HCT116 (cell line): ENCODE results near the gene GPC5. TPM values are rescaled to one million over a fixed set of nuclear protein-coding genes. Genes with fewer than 3 reads are reported as not detected.

Experiments used
- ATAC-seq: fragments of 200-7000 bp; cut with Tn5 transposase; 2 replicates; pipeline ENCODE4 v1.9.1; 2020; ENCODE audit warnings: mild to moderate bottlenecking, moderate library complexity
- BruUV-seq: library from RNA; stranded (reverse); fragments of 400-500 nt; replicated peaks from 2 replicates; lab custom pipeline; 2021; lab: Mats Ljungman, UMichigan
- CTCF ChIA-PET: fragments of 300-600 bp; sonication (Branson Sonifier 250); formaldehyde crosslinking; loops from one replicate; lab custom pipeline; 2021; ENCODE audit warnings: antibody characterized with exemption; lab: Charles Lee
- POLR2A ChIA-PET: fragments of 300-600, 350-600 bp; sonication (Branson Sonifier 250); formaldehyde crosslinking; loops from one replicate; lab custom pipeline; 2021; ENCODE audit warnings: antibody characterized with exemption; lab: Charles Lee
- RAD21 ChIA-PET, 2 experiments: fragments of 300-600 bp; sonication (Branson Sonifier 250); formaldehyde crosslinking; loops; one replicate each; lab custom pipeline; 2023; ENCODE audit warnings: low total read pairs in 2 of 2; ENCODE audit not compliant: uncharacterized antibody in 2 of 2, unreplicated experiment in 2 of 2, low non-redundant PET in 1 of 2; lab: Charles Lee
- DNase-seq: peaks from one replicate; pipeline ENCODE4 v3.0.0-alpha.2; 2010; ENCODE audit warnings: low read depth, low spot score
- H2AFZ ChIP-seq: fragments of 200-600 bp; shearing (Covaris generic), sonication (generic); 2 replicates; pipeline ENCODE4 v1.6.1; 2017; ENCODE audit warnings: low read depth, mixed run types, mixed read lengths, antibody characterized with exemption, low read length; ENCODE audit not compliant: poor library complexity, severe bottlenecking
- H3K27ac ChIP-seq: 2 replicates; pipeline ENCODE4 v1.5.1; 2012; ENCODE audit warnings: low read depth, low read length
- H3K27me3 ChIP-seq: fragments of 200-600 bp; sonication (generic); 2 replicates; pipeline ENCODE4 v1.6.1; 2016; ENCODE audit warnings: mixed run types, low read length, mixed read lengths; ENCODE audit not compliant: insufficient read depth
- H3K36me3 ChIP-seq, 2 experiments: fragments of 200-500 bp in 1 of 2; fragments of 200-600 bp in 1 of 2; sonication (Bioruptor generic) in 1 of 2; sonication (generic) in 1 of 2; 2 replicates each; pipeline versions ENCODE4 v1.5.1 to v1.6.1; 2014 to 2016; ENCODE audit warnings: low read length in 2 of 2, inconsistent platforms in 1 of 2, mixed read lengths in 1 of 2, mixed run types in 1 of 2; ENCODE audit not compliant: insufficient read depth in 2 of 2, control insufficient read depth in 1 of 2
- H3K4me1 ChIP-seq, 2 experiments: fragments of 200-600 bp in 1 of 2; sonication (generic) in 1 of 2; 2 replicates each; pipeline versions ENCODE4 v1.5.1 to v1.6.1; 2012 to 2017; ENCODE audit warnings: low read length in 2 of 2, inconsistent platforms in 1 of 2, mild to moderate bottlenecking in 1 of 2, mixed read lengths in 1 of 2, mixed run types in 1 of 2, moderate library complexity in 1 of 2; ENCODE audit not compliant: insufficient read depth in 2 of 2, control insufficient read depth in 1 of 2
- H3K4me2 ChIP-seq: fragments of 200-600 bp; sonication (generic); 2 replicates; pipeline ENCODE4 v1.6.1; 2017; ENCODE audit warnings: mixed run types, low read length, mixed read lengths
- H3K4me3 ChIP-seq, 2 experiments: fragments of 200-600 bp in 1 of 2; sonication (generic) in 1 of 2; replicated peaks in 1 of 2; 2 replicates each; pipeline ENCODE4 v1.5.1; 2011 to 2016; ENCODE audit warnings: low read length in 2 of 2, control low read depth in 1 of 2, low read depth in 1 of 2, mild to moderate bottlenecking in 1 of 2, mixed read lengths in 1 of 2, mixed run types in 1 of 2
- H3K79me2 ChIP-seq: fragments of 200-600 bp; sonication (generic); 2 replicates; pipeline ENCODE4 v1.6.1; 2017; ENCODE audit warnings: mild to moderate bottlenecking, mixed run types, low read length, moderate library complexity, mixed read lengths; ENCODE audit not compliant: insufficient read depth
- H3K9ac ChIP-seq: fragments of 200-600 bp; sonication (generic); 2 replicates; pipeline ENCODE4 v1.6.1; 2016; ENCODE audit warnings: low read length, mixed read lengths
- H3K9me2 ChIP-seq: fragments of 200-600 bp; sonication (generic), shearing (Covaris generic); 2 replicates; pipeline ENCODE4 v1.6.1; 2017; ENCODE audit warnings: mixed run types, mild to moderate bottlenecking, moderate library complexity; ENCODE audit not compliant: insufficient read depth
- H3K9me3 ChIP-seq, 2 experiments: fragments of 200-500 bp in 1 of 2; fragments of 200-600 bp in 1 of 2; sonication (Bioruptor generic) in 1 of 2; sonication (generic) in 1 of 2; 2 replicates each; pipeline ENCODE4 v1.6.1; 2014 to 2017; ENCODE audit warnings: low read length in 2 of 2, mixed read lengths in 2 of 2, inconsistent platforms in 1 of 2, low read depth in 1 of 2, mild to moderate bottlenecking in 1 of 2, mixed run types in 1 of 2, moderate library complexity in 1 of 2; ENCODE audit not compliant: control insufficient read depth in 1 of 2, insufficient read depth in 1 of 2
- H4K20me1 ChIP-seq: fragments of 200-600 bp; sonication (generic), shearing (Covaris generic); 2 replicates; pipeline ENCODE4 v1.6.1; 2017; ENCODE audit warnings: mixed run types, mild to moderate bottlenecking, moderate library complexity; ENCODE audit not compliant: insufficient read depth
- CBX3 ChIP-seq: IDR thresholded peaks from 2 replicates; pipeline ENCODE4 v1.6.1; 2012; ENCODE audit warnings: low read depth
- CEBPB ChIP-seq: IDR thresholded peaks from 2 replicates; pipeline ENCODE4 v1.6.1; 2012; ENCODE audit warnings: low read depth
- EGR1 ChIP-seq: IDR thresholded peaks from 2 replicates; pipeline ENCODE4 v1.6.1; 2012; ENCODE audit warnings: low read depth
- EZH2 ChIP-seq: fragments of 200-600 bp; sonication (generic); IDR thresholded peaks from 2 replicates; pipeline ENCODE4 v1.6.1; 2017; ENCODE audit warnings: antibody characterized with exemption, mixed run types
- EZH2phosphoT487 ChIP-seq: fragments of 200-600 bp; IDR thresholded peaks from 2 replicates; pipeline ENCODE4 v1.6.1; 2018; ENCODE audit warnings: antibody characterized with exemption, borderline replicate concordance
- FOSL1 ChIP-seq: IDR thresholded peaks from 2 replicates; pipeline ENCODE4 v1.6.1; 2012; ENCODE audit warnings: low read depth
- JUND ChIP-seq: IDR thresholded peaks from 2 replicates; pipeline ENCODE4 v1.6.1; 2012
- MAX ChIP-seq: IDR thresholded peaks from 2 replicates; pipeline ENCODE4 v1.6.1; 2012
- POLR2A ChIP-seq: IDR thresholded peaks from 2 replicates; pipeline ENCODE4 v1.7.0; 2011; ENCODE audit warnings: borderline replicate concordance; ENCODE audit not compliant: insufficient read depth, insufficient read length; ENCODE audit errors: extremely low read depth
- POLR2AphosphoS5 ChIP-seq: IDR thresholded peaks from 2 replicates; pipeline ENCODE4 v1.6.1; 2011; ENCODE audit warnings: mild to moderate bottlenecking, low read depth, low read length, moderate library complexity
- RAD21 ChIP-seq: IDR thresholded peaks from 2 replicates; pipeline ENCODE4 v1.6.1; 2012; ENCODE audit warnings: low read depth, mild to moderate bottlenecking
- SIN3A ChIP-seq: IDR thresholded peaks from 2 replicates; pipeline ENCODE4 v1.6.1; 2012; ENCODE audit warnings: low read depth
- SP1 ChIP-seq: IDR thresholded peaks from 2 replicates; pipeline ENCODE4 v1.6.1; 2012; ENCODE audit warnings: low read depth
- SRF ChIP-seq: IDR thresholded peaks from 2 replicates; pipeline ENCODE4 v1.6.1; 2012; ENCODE audit warnings: low read depth
- ZBTB33 ChIP-seq: IDR thresholded peaks from 2 replicates; pipeline ENCODE4 v1.6.1; 2011; ENCODE audit warnings: mild to moderate bottlenecking, low read length, moderate library complexity; ENCODE audit not compliant: insufficient replicate concordance; ENCODE audit errors: extremely low read depth
- ZFX ChIP-seq: fragments of 450-650 bp; IDR thresholded peaks from 2 replicates; pipeline ENCODE4 v1.6.1; 2017
- intact Hi-C: fragments of 100-400 bp; cut with micrococcal nuclease; formaldehyde crosslinking; loops from 2 replicates; pipeline ENCODE4 v1.10.0; 2022
- total RNA-seq: library from RNA; stranded (reverse); gene quantifications from one replicate; pipeline ENCODE4 v1.2.1, GENCODE V29; 2021; ENCODE audit not compliant: unreplicated experiment

Gene GPC5
- total RNA-seq, 1 experiment from 2014 or later: not detected

- H2AFZ ChIP-seq: no peak overlapping the region
- no peak for TF ChIP-seq SRF
- no peak for TF ChIP-seq POLR2AphosphoS5
- no peak for TF ChIP-seq SP1
- no peak for TF ChIP-seq MAX
- no peak for TF ChIP-seq CBX3
- no peak for TF ChIP-seq SIN3A
- TF ChIP-seq EGR1: no peak
- no peak for TF ChIP-seq CEBPB
- no peak for TF ChIP-seq ZBTB33
- no peak for TF ChIP-seq EZH2
- no peak for TF ChIP-seq FOSL1
- no peak for TF ChIP-seq JUND
- no peak for TF ChIP-seq ZFX
- no peak for TF ChIP-seq RAD21
- TF ChIP-seq POLR2A: no peak
- TF ChIP-seq EZH2phosphoT487: no peak
- no peaks in the 10 kb centered on the region for H3K4me1 ChIP-seq
- ATAC-seq (no peak), DNase-seq (no peak)
- no peak overlapping the region for H3K4me3 ChIP-seq
- no peaks in the 10 kb centered on the region for H4K20me1 ChIP-seq
- no peaks in the 10 kb centered on the region for H3K79me2 ChIP-seq
- ChIA-PET CTCF (no interaction called here), POLR2A (no interaction called here), RAD21 (no interaction called here)
- peaks cover 4 to 14% of the 10 kb centered on the region in 2 experiments; a peak in 2 of 4 replicates for H3K9me3 ChIP-seq
- H3K9me2 ChIP-seq: no peaks in the 10 kb centered on the region
- no peak overlapping the region for H3K27ac ChIP-seq
- no peaks in the 10 kb centered on the region for H3K27me3 ChIP-seq
- intact Hi-C loops: no loop called here
- no peak overlapping the region for H3K9ac ChIP-seq
- BruUV-seq: no TSS peak
- no peak overlapping the region for H3K4me2 ChIP-seq
- H3K36me3 ChIP-seq: no peaks in the 10 kb centered on the region
These were observed 1437.8 kb downstream of the GPC5 start for GRCh38 chr13:92836171-92836570.
